Esophagus muscularis mucosa (tissue), 4 donors: Measurements from ENCODE around the gene ESCO1. TPM values are rescaled to one million over a fixed set of nuclear protein-coding genes. Genes with fewer than 3 reads are reported as not detected.
A peak's percentile ranks its signal among the peaks of the same experiment; 100 is the strongest.
"Not testable (repeated sequence)": the region's sequence is repeated elsewhere in the genome, so short reads cannot be mapped to it uniquely, and the experiment has no call there.

Source experiments
- DNase-seq: peaks from one replicate; pipeline ENCODE4 v3.0.0-alpha.2; 2017; ENCODE audit errors: extremely low spot score
- H3K27ac ChIP-seq, 4 donors: fragments of 200-600 bp; sonication (generic); replicated peaks in 1 of 4; 1 replicate in 3 of 4; 2 replicates in 1 of 4; pipeline ENCODE4 v1.5.1; 2016 to 2019; ENCODE audit warnings: mild to moderate bottlenecking in 1 of 4
- H3K27me3 ChIP-seq, 4 donors: fragments of 200-600 bp; sonication (generic); one replicate each; pipeline versions ENCODE4 v1.5.1 to v1.6.0; 2016 to 2019
- H3K36me3 ChIP-seq, 4 donors: fragments of 200-600 bp; sonication (generic); one replicate each; pipeline ENCODE4 v1.5.1; 2016 to 2019
- H3K4me1 ChIP-seq, 4 donors: fragments of 200-600 bp; sonication (generic); one replicate each; pipeline ENCODE4 v1.5.1; 2016 to 2019
- H3K4me3 ChIP-seq, 4 donors: fragments of 200-600 bp; sonication (generic); 1 replicate in 2 of 4; 2 replicates in 2 of 4; pipeline ENCODE4 v1.5.1; 2016 to 2019; ENCODE audit warnings: mild to moderate bottlenecking in 4 of 4, moderate library complexity in 1 of 4
- H3K9me3 ChIP-seq, 4 donors: fragments of 200-600 bp; sonication (generic); 1 replicate in 3 of 4; 2 replicates in 1 of 4; pipeline ENCODE4 v1.5.1; 2016 to 2019
- CTCF ChIP-seq, 3 experiments: fragments of 200-600 bp in 2 of 3; fragments of 450-650 bp in 1 of 3; sonication (generic) in 2 of 3; IDR thresholded peaks; one replicate each; pipeline ENCODE4 v1.5.1; 2017 to 2019; ENCODE audit warnings: antibody characterized with exemption in 3 of 3, mild to moderate bottlenecking in 2 of 3, moderate library complexity in 1 of 3
- EP300 ChIP-seq: sonication (generic); formaldehyde crosslinking; IDR thresholded peaks from one replicate; pipeline ENCODE4 v1.6.1; 2017; ENCODE audit warnings: antibody characterized with exemption
- POLR2A ChIP-seq: fragments of 450-650 bp; IDR thresholded peaks from one replicate; pipeline ENCODE4 v1.6.1; 2017; ENCODE audit warnings: antibody characterized with exemption, moderate library complexity, mild to moderate bottlenecking, low read depth
- POLR2AphosphoS5 ChIP-seq, 2 donors: sonication (generic); formaldehyde crosslinking; IDR thresholded peaks; one replicate each; pipeline ENCODE4 v1.6.1; 2017; ENCODE audit warnings: antibody characterized with exemption in 2 of 2
- WGBS: methylation state at CpG from one replicate; pipeline ENCODE4 v1.1.5; 2018; 5-methylcytosine and 5-hydroxymethylcytosine counted together
- intact Hi-C: fragments of 100-400 bp; cut with DNase I; formaldehyde crosslinking; loops from one replicate; pipeline ENCODE4 v1.15.1; 2023
- total RNA-seq, 4 donors: library from RNA; depleted of rRNA; stranded (reverse); fragments of >200 nt; gene quantifications; one replicate each; pipeline versions ENCODE4 v1.1.0 to v1.2.1, GENCODE V29; 2016

The ESCO1 gene, protein sequence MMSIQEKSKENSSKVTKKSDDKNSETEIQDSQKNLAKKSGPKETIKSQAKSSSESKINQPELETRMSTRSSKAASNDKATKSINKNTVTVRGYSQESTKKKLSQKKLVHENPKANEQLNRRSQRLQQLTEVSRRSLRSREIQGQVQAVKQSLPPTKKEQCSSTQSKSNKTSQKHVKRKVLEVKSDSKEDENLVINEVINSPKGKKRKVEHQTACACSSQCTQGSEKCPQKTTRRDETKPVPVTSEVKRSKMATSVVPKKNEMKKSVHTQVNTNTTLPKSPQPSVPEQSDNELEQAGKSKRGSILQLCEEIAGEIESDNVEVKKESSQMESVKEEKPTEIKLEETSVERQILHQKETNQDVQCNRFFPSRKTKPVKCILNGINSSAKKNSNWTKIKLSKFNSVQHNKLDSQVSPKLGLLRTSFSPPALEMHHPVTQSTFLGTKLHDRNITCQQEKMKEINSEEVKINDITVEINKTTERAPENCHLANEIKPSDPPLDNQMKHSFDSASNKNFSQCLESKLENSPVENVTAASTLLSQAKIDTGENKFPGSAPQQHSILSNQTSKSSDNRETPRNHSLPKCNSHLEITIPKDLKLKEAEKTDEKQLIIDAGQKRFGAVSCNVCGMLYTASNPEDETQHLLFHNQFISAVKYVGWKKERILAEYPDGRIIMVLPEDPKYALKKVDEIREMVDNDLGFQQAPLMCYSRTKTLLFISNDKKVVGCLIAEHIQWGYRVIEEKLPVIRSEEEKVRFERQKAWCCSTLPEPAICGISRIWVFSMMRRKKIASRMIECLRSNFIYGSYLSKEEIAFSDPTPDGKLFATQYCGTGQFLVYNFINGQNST
- total RNA-seq: 10 to 100 TPM; 12.6 to 19.5 (median 15.0) TPM

GRCh38 chr18:21600526-21601410 is at the start of gene ESCO1:
Gene ESCO1, minus strand, starts transcription at chr18:21600704. Its CDS starts 25,861 bp downstream, at chr18:21574843.
- no peaks in the 10 kb centered on the region for H3K9me3 ChIP-seq
- peak within 1 kb of the TSS; percentile 71 to 94 (median 76) for H3K4me3 ChIP-seq
- 34% methylated on average over 17 of the region's 74 CpGs for WGBS
- H3K27ac ChIP-seq: peak within 1 kb of the TSS; percentile 93 to 97 (median 95)
- DNase-seq: peak; percentile 98
- peaks cover 15 to 38% (median 25%) of the 10 kb centered on the region in 4 donors for H3K4me1 ChIP-seq
- intact Hi-C loops: loop anchor here (5.0 to 10.0 kb wide), 2 partner anchors 116 to 142 kb away; partner anchors contain the start of gene MIB1
- H3K36me3 ChIP-seq: no peaks in the 10 kb centered on the region
- no peaks in the 10 kb centered on the region for H3K27me3 ChIP-seq
- no peak for TF ChIP-seq EP300
- TF ChIP-seq CTCF (IDR thresholded peaks at IDR 0.05): peak; percentile 96 to 98 (median 96)
- peak; percentile 69 for TF ChIP-seq POLR2A
- peak; percentile 97 for TF ChIP-seq POLR2AphosphoS5 (IDR thresholded peaks at IDR 0.05)

DNA sequence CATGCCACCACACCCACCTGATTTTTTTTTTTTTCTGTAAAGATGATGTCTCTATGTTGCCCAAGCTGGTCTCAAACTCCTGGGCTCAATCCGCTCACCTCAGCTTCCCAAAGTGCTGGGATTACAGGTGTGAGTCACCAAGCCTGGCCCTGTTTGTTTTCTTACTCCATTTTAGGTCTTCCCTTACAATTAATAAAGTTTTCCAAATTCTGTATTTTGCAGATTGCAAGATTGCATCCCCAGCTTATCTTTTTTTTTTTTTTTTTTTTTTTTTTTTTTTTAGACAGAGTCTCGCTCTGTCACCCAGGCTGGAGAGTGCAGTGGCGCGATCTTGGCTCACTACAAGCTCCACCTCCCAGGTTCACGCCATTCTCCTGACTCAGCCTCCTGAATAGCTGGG is 39.9 kb upstream of the ESCO1 start:
- intact Hi-C loops, H3K36me3 ChIP-seq, H3K4me1 ChIP-seq, H3K4me3 ChIP-seq, H3K27me3 ChIP-seq, DNase-seq, H3K27ac ChIP-seq, H3K9me3 ChIP-seq: not testable (repeated sequence)
- 100% methylated on average over 5 of the region's 5 CpGs for WGBS

- WGBS: 93% methylated on average over 3 of the region's 3 CpGs
- H3K27me3 ChIP-seq: no peaks in the 10 kb centered on the region
- H3K9me3 ChIP-seq: no peaks in the 10 kb centered on the region
- H3K4me3 ChIP-seq: no peak overlapping the region
- H3K36me3 ChIP-seq: peaks cover 0 to 5% (median 3%) of the 10 kb centered on the region in 4 donors
- no peak overlapping the region for H3K27ac ChIP-seq
- DNase-seq: no peak
- no peak for TF ChIP-seq EP300
- no peak for TF ChIP-seq POLR2A
- no peak for TF ChIP-seq POLR2AphosphoS5 (IDR thresholded peaks at IDR 0.05)
- no peak for TF ChIP-seq CTCF (IDR thresholded peaks at IDR 0.05)
- intact Hi-C loops: no loop called here
- no peaks in the 10 kb centered on the region for H3K4me1 ChIP-seq
These were observed 38.3 kb upstream of the ESCO1 start for GRCh38 chr18:21638822-21639221.

DNA sequence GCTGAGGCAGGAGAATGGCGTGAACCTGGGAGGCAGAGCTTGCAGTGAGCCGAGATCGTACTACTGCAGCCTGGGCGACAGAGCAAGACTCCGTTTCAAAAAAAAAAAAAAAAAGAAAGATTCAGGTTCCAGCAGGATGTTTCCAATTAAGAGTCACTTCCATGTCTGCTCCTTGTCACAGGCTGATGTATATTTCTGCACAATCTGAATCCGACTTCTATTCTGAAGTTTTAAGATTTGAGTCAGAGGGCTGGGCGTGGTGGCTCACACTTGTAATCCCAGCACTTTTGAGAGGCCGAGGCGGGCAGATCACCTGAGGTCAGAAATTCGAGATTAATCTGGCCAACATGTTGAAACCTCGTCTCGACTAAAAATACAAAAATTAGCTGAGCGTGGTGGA is 36.3 kb upstream of the ESCO1 start:
- Histone ChIP-seq H3K4me3 (no peak overlapping the region), H3K27me3 (no peaks in the 10 kb centered on the region), H3K36me3 (peaks cover 0 to 14% (median 8%) of the 10 kb centered on the region in 4 donors), H3K9me3 (no peaks in the 10 kb centered on the region), H3K27ac (no peak overlapping the region), H3K4me1 (no peaks in the 10 kb centered on the region)
- no peak for TF ChIP-seq EP300
- TF ChIP-seq POLR2AphosphoS5 (IDR thresholded peaks at IDR 0.05): no peak
- no peak for TF ChIP-seq POLR2A
- no peak for TF ChIP-seq CTCF (IDR thresholded peaks at IDR 0.05)
- intact Hi-C loops: no loop called here
- WGBS: 97% methylated on average over 13 of the region's 13 CpGs
- no peak for DNase-seq
